Neural cell (in vitro differentiated cells): ENCODE results near the gene PKHD1. TPM values are rescaled to one million over a fixed set of nuclear protein-coding genes. Genes with fewer than 3 reads are reported as not detected.

Source experiments
- H2AFZ ChIP-seq: fragments of 200-600, 300-800 bp; sonication (generic), shearing (Covaris generic); 2 replicates; pipeline ENCODE4 v1.6.0; 2014; ENCODE audit warnings: low read depth, mild to moderate bottlenecking, antibody characterized with exemption, low read length, moderate library complexity
- H3F3A ChIP-seq: fragments of 200-600 bp; shearing (Covaris generic); 2 replicates; pipeline ENCODE4 v1.6.1; 2016; ENCODE audit warnings: mild to moderate bottlenecking, moderate library complexity, mixed read lengths, antibody characterized with exemption, low read length; ENCODE audit not compliant: insufficient read depth, poor library complexity, severe bottlenecking
- H3K27ac ChIP-seq: fragments of 200-600, 300-800 bp; sonication (generic), shearing (Covaris generic); 2 replicates; pipeline ENCODE4 v1.5.1; 2014; ENCODE audit warnings: mild to moderate bottlenecking, low read length, moderate library complexity
- H3K27me3 ChIP-seq: fragments of 300-800, 200-600 bp; sonication (generic), shearing (Covaris generic); 2 replicates; pipeline ENCODE4 v1.6.0; 2014; ENCODE audit warnings: mild to moderate bottlenecking, low read depth, low read length, moderate library complexity; ENCODE audit not compliant: insufficient read depth
- H3K36me3 ChIP-seq: fragments of 300-800, 200-600 bp; sonication (generic), shearing (Covaris generic); 2 replicates; pipeline ENCODE4 v1.5.1; 2014; ENCODE audit warnings: mild to moderate bottlenecking, antibody characterized with exemption, low read length, moderate library complexity; ENCODE audit not compliant: insufficient read depth
- H3K4me2 ChIP-seq: fragments of 300-800, 200-600 bp; sonication (generic), shearing (Covaris generic); 2 replicates; pipeline ENCODE4 v1.6.0; 2014; ENCODE audit warnings: mild to moderate bottlenecking, low read length
- H3K4me3 ChIP-seq: fragments of 300-800, 200-600 bp; sonication (generic), shearing (Covaris generic); 2 replicates; pipeline ENCODE4 v1.5.1; 2014; ENCODE audit warnings: mild to moderate bottlenecking, low read length, moderate library complexity
- H3K79me2 ChIP-seq: fragments of 200-600 bp; shearing (Covaris generic); replicated peaks from 2 replicates; pipeline ENCODE4 v1.6.0; 2014; ENCODE audit warnings: mild to moderate bottlenecking, low read length, moderate library complexity; ENCODE audit not compliant: insufficient read depth
- H3K9ac ChIP-seq: fragments of 300-800, 200-600 bp; sonication (generic), shearing (Covaris generic); 2 replicates; pipeline ENCODE4 v1.6.1; 2016; ENCODE audit warnings: mild to moderate bottlenecking, low read length, mixed read lengths
- H3K9me2 ChIP-seq: fragments of 200-600 bp; shearing (Covaris generic); 2 replicates; pipeline ENCODE4 v1.6.1; 2016; ENCODE audit warnings: mild to moderate bottlenecking, low read length, mixed read lengths; ENCODE audit not compliant: insufficient read depth
- H3K9me3 ChIP-seq: fragments of 200-600, 300-800 bp; sonication (generic), shearing (Covaris generic); 2 replicates; pipeline ENCODE4 v1.6.1; 2016; ENCODE audit warnings: mild to moderate bottlenecking, mixed run types, low read length, moderate library complexity, mixed read lengths
- H4K20me1 ChIP-seq: fragments of 200-600 bp; shearing (Covaris generic); 2 replicates; pipeline ENCODE4 v1.6.1; 2016; ENCODE audit warnings: mild to moderate bottlenecking, mixed run types; ENCODE audit not compliant: insufficient read depth
- EP300 ChIP-seq: fragments of 450-650 bp; conservative IDR thresholded peaks from 2 replicates; pipeline ENCODE4 v1.6.1; 2014; ENCODE audit warnings: antibody characterized with exemption, mild to moderate bottlenecking, moderate library complexity; ENCODE audit not compliant: poor library complexity, severe bottlenecking
- EZH2 ChIP-seq: fragments of 200-600, 300-800 bp; shearing (Covaris generic), sonication (generic); IDR thresholded peaks from 2 replicates; pipeline ENCODE4 v1.6.1; 2014; ENCODE audit warnings: antibody characterized with exemption, low read length, borderline replicate concordance, mild to moderate bottlenecking; ENCODE audit not compliant: insufficient read depth, poor library complexity, severe bottlenecking
- MXI1 ChIP-seq: fragments of 450-650 bp; conservative IDR thresholded peaks from 2 replicates; pipeline ENCODE4 v1.6.1; 2014; ENCODE audit warnings: antibody characterized with exemption, mild to moderate bottlenecking; ENCODE audit not compliant: poor library complexity, severe bottlenecking
- POLR2AphosphoS5 ChIP-seq: IDR thresholded peaks from 2 replicates; pipeline ENCODE4 v1.6.1; 2012
- RAD21 ChIP-seq: fragments of 450-650 bp; conservative IDR thresholded peaks from 2 replicates; pipeline ENCODE4 v1.6.1; 2014; ENCODE audit warnings: antibody characterized with exemption, mild to moderate bottlenecking, moderate library complexity
- SMC3 ChIP-seq: fragments of 450-650 bp; conservative IDR thresholded peaks from 2 replicates; pipeline ENCODE4 v1.6.1; 2014; ENCODE audit warnings: antibody characterized with exemption, mild to moderate bottlenecking, moderate library complexity; ENCODE audit not compliant: poor library complexity
- TAF1 ChIP-seq: IDR thresholded peaks from 2 replicates; pipeline ENCODE4 v1.6.1; 2012; ENCODE audit warnings: low read depth
- polyA plus RNA-seq: library from polyadenylated mRNA; depleted of rRNA; stranded (reverse); fragments of >200 nt; gene quantifications from 2 replicates; pipeline ENCODE4 v1.2.3, GENCODE V29; 2014
- TF ChIP-seq, protein P1 (sequence below): IDR thresholded peaks from 2 replicates; pipeline ENCODE4 v1.6.1; 2012; ENCODE audit warnings: borderline replicate concordance
- TF ChIP-seq, protein P2 (sequence below): fragments of 450-650 bp; IDR thresholded peaks from 2 replicates; pipeline ENCODE4 v1.5.1; 2014; ENCODE audit warnings: antibody characterized with exemption, mild to moderate bottlenecking, moderate library complexity; ENCODE audit not compliant: poor library complexity, severe bottlenecking

PKHD1 gene
- polyA plus RNA-seq, 1 donor from 2014 or later, result not detected

DNA sequence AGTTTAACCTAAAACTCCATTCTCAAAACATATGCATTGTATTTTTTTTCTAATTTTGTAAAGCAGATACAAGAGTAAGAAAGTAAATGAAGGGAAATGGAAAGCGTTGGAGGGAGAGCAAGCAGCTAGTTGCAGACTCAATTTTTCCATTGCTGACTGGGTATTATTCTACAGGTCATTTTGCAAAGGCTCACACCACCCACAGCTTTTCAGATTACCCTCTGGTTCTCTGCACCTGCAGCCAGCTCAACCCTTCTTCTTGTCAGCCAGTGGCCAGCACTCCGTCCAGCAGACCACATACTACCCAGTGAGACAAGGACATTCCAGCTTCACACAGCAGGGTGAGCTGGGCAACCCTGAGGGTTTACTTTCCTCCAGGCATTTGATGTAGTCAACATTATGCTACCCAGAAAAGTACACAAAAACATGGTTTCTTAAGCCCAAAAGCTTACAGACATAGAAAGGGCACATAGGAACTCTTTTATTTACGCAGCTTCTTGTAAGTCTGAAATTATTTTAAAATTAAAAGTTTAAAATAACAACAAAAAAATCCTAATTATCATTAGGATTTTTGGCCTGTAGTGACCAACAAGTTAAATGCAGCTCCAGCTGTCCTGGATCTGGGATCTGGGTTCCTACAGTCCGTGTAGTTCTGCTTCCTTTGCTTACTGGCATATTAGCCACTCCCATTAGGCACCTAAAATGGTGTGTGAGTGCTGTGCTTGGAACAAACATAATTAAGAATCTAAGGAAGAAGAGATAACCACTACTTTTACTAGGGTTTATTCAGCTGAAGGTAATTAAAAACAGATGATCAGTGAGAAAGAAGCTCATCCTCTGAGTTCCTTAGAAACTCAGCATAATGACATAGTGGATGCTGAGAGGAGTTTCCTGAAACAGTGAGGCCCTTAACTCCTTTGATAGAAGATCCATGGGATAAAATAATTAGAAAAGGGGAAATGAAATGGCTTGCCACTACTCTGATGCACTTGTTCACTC, 185.3 kb downstream of the PKHD1 start:
- no peaks in the 10 kb centered on the region for H3K27me3 ChIP-seq
- no peak overlapping the region for H3K4me2 ChIP-seq
- no peaks in the 10 kb centered on the region for H3K36me3 ChIP-seq
- no peak overlapping the region for H3K27ac ChIP-seq
- no peak overlapping the region for H3K9ac ChIP-seq
- H3K9me2 ChIP-seq, result no peaks in the 10 kb centered on the region
- TF ChIP-seq MXI1, result no peak
- no peaks in the 10 kb centered on the region for H3K79me2 ChIP-seq
- no peak overlapping the region for H2AFZ ChIP-seq
- H3K9me3 ChIP-seq, result no peaks in the 10 kb centered on the region
- no peaks in the 10 kb centered on the region for H3F3A ChIP-seq
- no peaks in the 10 kb centered on the region for H4K20me1 ChIP-seq
- H3K4me3 ChIP-seq, result no peak overlapping the region

DNA sequence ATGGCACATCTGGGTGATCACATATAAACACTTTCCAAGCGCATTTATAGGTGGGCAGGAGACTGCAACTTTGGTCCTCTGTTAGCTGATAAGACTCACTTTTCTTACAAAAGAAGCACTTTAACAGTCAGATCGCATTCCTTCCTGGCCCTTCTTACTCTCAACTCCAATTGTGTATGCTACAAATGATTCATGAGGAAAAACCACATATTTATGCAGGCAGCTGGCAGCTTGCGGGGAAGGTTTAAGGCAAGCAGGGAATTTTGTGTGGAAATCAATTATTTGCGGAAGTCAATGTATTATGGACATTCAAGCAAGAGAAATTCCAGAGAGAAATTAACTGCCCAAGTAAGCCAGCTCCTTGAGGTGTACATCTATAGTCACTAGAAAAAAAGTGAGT, 194.0 kb downstream of the PKHD1 start:
- TF ChIP-seq EZH2, result no peak
- TF ChIP-seq, protein P1, sequence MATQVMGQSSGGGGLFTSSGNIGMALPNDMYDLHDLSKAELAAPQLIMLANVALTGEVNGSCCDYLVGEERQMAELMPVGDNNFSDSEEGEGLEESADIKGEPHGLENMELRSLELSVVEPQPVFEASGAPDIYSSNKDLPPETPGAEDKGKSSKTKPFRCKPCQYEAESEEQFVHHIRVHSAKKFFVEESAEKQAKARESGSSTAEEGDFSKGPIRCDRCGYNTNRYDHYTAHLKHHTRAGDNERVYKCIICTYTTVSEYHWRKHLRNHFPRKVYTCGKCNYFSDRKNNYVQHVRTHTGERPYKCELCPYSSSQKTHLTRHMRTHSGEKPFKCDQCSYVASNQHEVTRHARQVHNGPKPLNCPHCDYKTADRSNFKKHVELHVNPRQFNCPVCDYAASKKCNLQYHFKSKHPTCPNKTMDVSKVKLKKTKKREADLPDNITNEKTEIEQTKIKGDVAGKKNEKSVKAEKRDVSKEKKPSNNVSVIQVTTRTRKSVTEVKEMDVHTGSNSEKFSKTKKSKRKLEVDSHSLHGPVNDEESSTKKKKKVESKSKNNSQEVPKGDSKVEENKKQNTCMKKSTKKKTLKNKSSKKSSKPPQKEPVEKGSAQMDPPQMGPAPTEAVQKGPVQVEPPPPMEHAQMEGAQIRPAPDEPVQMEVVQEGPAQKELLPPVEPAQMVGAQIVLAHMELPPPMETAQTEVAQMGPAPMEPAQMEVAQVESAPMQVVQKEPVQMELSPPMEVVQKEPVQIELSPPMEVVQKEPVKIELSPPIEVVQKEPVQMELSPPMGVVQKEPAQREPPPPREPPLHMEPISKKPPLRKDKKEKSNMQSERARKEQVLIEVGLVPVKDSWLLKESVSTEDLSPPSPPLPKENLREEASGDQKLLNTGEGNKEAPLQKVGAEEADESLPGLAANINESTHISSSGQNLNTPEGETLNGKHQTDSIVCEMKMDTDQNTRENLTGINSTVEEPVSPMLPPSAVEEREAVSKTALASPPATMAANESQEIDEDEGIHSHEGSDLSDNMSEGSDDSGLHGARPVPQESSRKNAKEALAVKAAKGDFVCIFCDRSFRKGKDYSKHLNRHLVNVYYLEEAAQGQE, result no peak
- no peak for TF ChIP-seq POLR2AphosphoS5
- no peak for TF ChIP-seq TAF1
- TF ChIP-seq, protein P2, sequence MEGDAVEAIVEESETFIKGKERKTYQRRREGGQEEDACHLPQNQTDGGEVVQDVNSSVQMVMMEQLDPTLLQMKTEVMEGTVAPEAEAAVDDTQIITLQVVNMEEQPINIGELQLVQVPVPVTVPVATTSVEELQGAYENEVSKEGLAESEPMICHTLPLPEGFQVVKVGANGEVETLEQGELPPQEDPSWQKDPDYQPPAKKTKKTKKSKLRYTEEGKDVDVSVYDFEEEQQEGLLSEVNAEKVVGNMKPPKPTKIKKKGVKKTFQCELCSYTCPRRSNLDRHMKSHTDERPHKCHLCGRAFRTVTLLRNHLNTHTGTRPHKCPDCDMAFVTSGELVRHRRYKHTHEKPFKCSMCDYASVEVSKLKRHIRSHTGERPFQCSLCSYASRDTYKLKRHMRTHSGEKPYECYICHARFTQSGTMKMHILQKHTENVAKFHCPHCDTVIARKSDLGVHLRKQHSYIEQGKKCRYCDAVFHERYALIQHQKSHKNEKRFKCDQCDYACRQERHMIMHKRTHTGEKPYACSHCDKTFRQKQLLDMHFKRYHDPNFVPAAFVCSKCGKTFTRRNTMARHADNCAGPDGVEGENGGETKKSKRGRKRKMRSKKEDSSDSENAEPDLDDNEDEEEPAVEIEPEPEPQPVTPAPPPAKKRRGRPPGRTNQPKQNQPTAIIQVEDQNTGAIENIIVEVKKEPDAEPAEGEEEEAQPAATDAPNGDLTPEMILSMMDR, result no peak
- TF ChIP-seq MXI1, result no peak
- TF ChIP-seq EP300, result no peak
- TF ChIP-seq RAD21, result no peak
- no peak for TF ChIP-seq SMC3
- H3K4me3 ChIP-seq, result no peak overlapping the region
- no peaks in the 10 kb centered on the region for H3K9me2 ChIP-seq
- no peak overlapping the region for H3K4me2 ChIP-seq
- no peak overlapping the region for H3K9ac ChIP-seq
- H3K27me3 ChIP-seq, result no peaks in the 10 kb centered on the region
- no peak overlapping the region for H2AFZ ChIP-seq
- H3K36me3 ChIP-seq, result no peaks in the 10 kb centered on the region
- H4K20me1 ChIP-seq, result no peaks in the 10 kb centered on the region
- H3F3A ChIP-seq, result no peaks in the 10 kb centered on the region
- no peak overlapping the region for H3K27ac ChIP-seq
- H3K9me3 ChIP-seq, result no peaks in the 10 kb centered on the region
- H3K79me2 ChIP-seq, result no peaks in the 10 kb centered on the region
